Effector memory CD8-positive, alpha-beta T cell (primary cell): ENCODE measurements around the gene MRPL40.
A peak's percentile ranks its signal among the peaks of the same experiment; 100 is the strongest.

Experiments used
- ATAC-seq: fragments of 150-1000 bp; cut with Tn5 transposase; replicated peaks from 2 replicates; pipeline ENCODE4 v1.10.0; 2021; ENCODE audit warnings: mild to moderate bottlenecking, moderate library complexity
- DNase-seq, 3 experiments: peaks; one replicate each; pipeline ENCODE4 v3.0.0; 2021
- H3K27ac Mint-ChIP-seq, 2 donors: one replicate each; pipeline ENCODE4 v1.8.0; 2022; ENCODE audit warnings: mild to moderate bottlenecking in 2 of 2, mixed read lengths in 2 of 2, moderate library complexity in 2 of 2
- H3K27me3 Mint-ChIP-seq, 2 donors: one replicate each; pipeline ENCODE4 v1.8.0; 2022; ENCODE audit warnings: mixed read lengths in 2 of 2
- H3K36me3 Mint-ChIP-seq: one replicate; pipeline ENCODE4 v1.8.0; 2022; ENCODE audit warnings: mild to moderate bottlenecking, moderate library complexity, mixed read lengths; ENCODE audit not compliant: insufficient read depth
- H3K4me1 Mint-ChIP-seq, 2 donors: one replicate each; pipeline ENCODE4 v1.8.0; 2022; ENCODE audit warnings: low read depth in 2 of 2, mixed read lengths in 2 of 2
- H3K4me3 Mint-ChIP-seq, 2 donors: one replicate each; pipeline ENCODE4 v1.8.0; 2022; ENCODE audit warnings: mild to moderate bottlenecking in 2 of 2, mixed read lengths in 2 of 2, moderate library complexity in 2 of 2
- H3K9me3 Mint-ChIP-seq, 2 donors: one replicate each; pipeline ENCODE4 v1.8.0; 2022; ENCODE audit warnings: mixed read lengths in 2 of 2

Gene MRPL40

GRCh38 chr22:19478901-19479354, 46.6 kb downstream of the MRPL40 start, which contains the start of gene UFD1:
TSS of gene UFD1 (minus strand) at chr22:19479193. CDS start at chr22:19479085, 108 bp downstream.
- peak; percentile 77 to 80 (median 78) for DNase-seq
- Mint-ChIP-seq H3K9me3 (no peaks in the 10 kb centered on the region), H3K27me3 (no peaks in the 10 kb centered on the region), H3K27ac (peak within 1 kb of the TSS; percentile 99), H3K36me3 (peaks cover 15% of the 10 kb centered on the region), H3K4me1 (peaks cover 23 to 28% of the 10 kb centered on the region in 2 donors), H3K4me3 (peak within 1 kb of the TSS; percentile 88 to 95)
- ATAC-seq: peak; percentile 61

GRCh38 chr22:19479355-19480172, 47.2 kb downstream of the MRPL40 start, which contains the start of gene CDC45:
TSS of gene CDC45 (plus strand) at chr22:19479920. CDS start at chr22:19479969, 49 bp downstream.
- Mint-ChIP-seq H3K4me1 (peaks cover 23 to 28% of the 10 kb centered on the region in 2 donors), H3K4me3 (peak within 1 kb of the TSS; percentile 88 to 95), H3K27me3 (no peaks in the 10 kb centered on the region), H3K27ac (peak within 1 kb of the TSS; percentile 99), H3K9me3 (no peaks in the 10 kb centered on the region), H3K36me3 (peaks cover 11% of the 10 kb centered on the region)
- DNase-seq: peak; percentile 90 to 92 (median 90)
- ATAC-seq: peak; percentile 89

GRCh38 chr22:19480173-19480568, 47.8 kb downstream of the MRPL40 start:
- DNase-seq: no peak
- peaks cover 11% of the 10 kb centered on the region for H3K36me3 Mint-ChIP-seq
- no peak for ATAC-seq
- H3K27ac Mint-ChIP-seq: peak overlapping the region; percentile 99
- H3K4me3 Mint-ChIP-seq: peak overlapping the region; percentile 88 to 95
- no peaks in the 10 kb centered on the region for H3K9me3 Mint-ChIP-seq
- peaks cover 23 to 27% of the 10 kb centered on the region in 2 donors for H3K4me1 Mint-ChIP-seq
- H3K27me3 Mint-ChIP-seq: no peaks in the 10 kb centered on the region

DNA sequence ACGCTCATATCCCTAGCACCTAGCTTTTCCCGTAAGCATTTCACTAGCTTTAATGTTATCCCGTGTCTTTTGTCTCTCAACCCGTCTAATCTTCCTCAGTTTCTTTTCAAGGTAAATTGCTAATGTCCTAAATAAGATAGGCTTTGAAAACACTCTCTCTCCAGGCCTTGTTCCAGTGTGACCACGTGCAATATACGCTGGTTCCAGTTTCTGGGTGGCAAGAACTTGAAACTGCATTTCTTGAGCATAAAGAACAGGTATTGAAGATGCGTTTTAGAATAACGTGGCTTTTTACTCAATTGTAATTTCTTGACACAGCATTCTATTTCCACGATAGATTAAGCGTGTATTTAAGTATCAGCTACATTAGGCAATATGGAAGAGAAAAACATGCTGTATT, 48.4 kb downstream of the MRPL40 start:
- Mint-ChIP-seq H3K36me3 (peaks cover 11% of the 10 kb centered on the region), H3K27me3 (no peaks in the 10 kb centered on the region), H3K27ac (no peak overlapping the region), H3K4me3 (peak overlapping the region; percentile 88 to 95), H3K4me1 (peaks cover 23 to 24% of the 10 kb centered on the region in 2 donors), H3K9me3 (no peaks in the 10 kb centered on the region)
- DNase-seq: no peak
- ATAC-seq: no peak

DNA sequence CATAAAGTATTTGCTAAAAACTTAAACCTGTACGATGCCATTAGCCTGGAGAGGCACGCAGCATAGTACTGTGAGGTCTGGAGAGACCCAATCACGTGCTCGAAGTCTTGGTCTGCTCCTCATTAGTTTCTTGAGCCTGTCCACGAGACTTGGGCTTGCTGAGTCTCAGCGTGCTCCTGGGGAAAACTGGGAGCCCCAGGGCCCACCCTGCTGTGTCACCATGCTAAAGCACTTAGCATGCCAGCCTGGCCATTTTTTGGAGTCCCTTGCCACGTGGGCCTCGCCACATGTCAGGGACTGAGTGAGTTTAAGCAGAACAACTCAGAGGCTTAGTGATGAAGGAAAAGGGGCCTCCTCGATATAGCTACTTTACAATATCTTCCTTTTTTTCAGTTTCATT, 50.0 kb downstream of the MRPL40 start:
- H3K27ac Mint-ChIP-seq: no peak overlapping the region
- H3K4me3 Mint-ChIP-seq: no peak overlapping the region
- DNase-seq: no peak
- no peak for ATAC-seq
- H3K27me3 Mint-ChIP-seq: no peaks in the 10 kb centered on the region
- H3K36me3 Mint-ChIP-seq: peaks cover 11% of the 10 kb centered on the region
- H3K9me3 Mint-ChIP-seq: no peaks in the 10 kb centered on the region
- peaks cover 18 to 20% of the 10 kb centered on the region in 2 donors for H3K4me1 Mint-ChIP-seq

GRCh38 chr22:19483481-19484244, 51.3 kb downstream of the MRPL40 start:
- Mint-ChIP-seq H3K36me3 (peaks cover 11% of the 10 kb centered on the region), H3K4me3 (no peak overlapping the region)
- no peak for ATAC-seq

More at GRCh38 chr22:19483481-19484244, 51.3 kb downstream of the MRPL40 start:
- no peak overlapping the region for H3K27ac Mint-ChIP-seq
- no peaks in the 10 kb centered on the region for H3K27me3 Mint-ChIP-seq
- no peaks in the 10 kb centered on the region for H3K9me3 Mint-ChIP-seq
- DNase-seq: no peak
- H3K4me1 Mint-ChIP-seq: peaks cover 8 to 10% of the 10 kb centered on the region in 2 donors
